BJ (cell line): ENCODE data around the gene RBM34. TPM values are rescaled to one million over a fixed set of nuclear protein-coding genes. Genes with fewer than 3 reads are reported as not detected.
"Not testable (repeated sequence)": the region's sequence is repeated elsewhere in the genome, so short reads cannot be mapped to it uniquely, and the experiment has no call there.

Source experiments
- CTCF ChIA-PET: fragments of 350-600 bp; formaldehyde crosslinking; extraction: SDS; loops from one replicate; lab custom pipeline; 2021; ENCODE audit warnings: antibody characterized with exemption, inconsistent platforms; lab: Yijun Ruan, JAX
- POLR2A ChIA-PET: fragments of 300-600 bp; sonication (Branson Sonifier 250); formaldehyde crosslinking; extraction: SDS; loops from one replicate; lab custom pipeline; 2021; ENCODE audit warnings: antibody characterized with exemption; lab: Charles Lee
- DNase-seq: peaks from one replicate; pipeline ENCODE4 v3.0.0-alpha.2; 2011; ENCODE audit warnings: low read depth
- H3K27me3 ChIP-seq: 2 replicates; pipeline ENCODE4 v1.6.0; 2011; ENCODE audit warnings: low read length; ENCODE audit not compliant: control insufficient read depth, insufficient read depth
- H3K36me3 ChIP-seq: 2 replicates; pipeline ENCODE4 v1.5.1; 2011; ENCODE audit warnings: low read length; ENCODE audit not compliant: control insufficient read depth, insufficient read depth
- H3K4me3 ChIP-seq: 2 replicates; pipeline ENCODE4 v1.5.1; 2011; ENCODE audit warnings: low read depth, mild to moderate bottlenecking, control low read depth, low read length
- CTCF ChIP-seq: IDR thresholded peaks from 2 replicates; pipeline ENCODE4 v1.5.1; 2011; ENCODE audit warnings: low read depth, mild to moderate bottlenecking, control low read depth, inconsistent platforms, low read length, moderate library complexity; ENCODE audit not compliant: insufficient read depth
- polyA plus RNA-seq: library from polyadenylated mRNA; depleted of rRNA; stranded (reverse); fragments of >200 nt; gene quantifications from 2 replicates; pipeline ENCODE4 v1.2.3, GENCODE V29; 2011

RBM34 gene
- polyA plus RNA-seq, 1 experiment, result 24.4 TPM

- Histone ChIP-seq H3K27me3 (no peaks in the 10 kb centered on the region), H3K36me3 (no peaks in the 10 kb centered on the region), H3K4me3 (no peak overlapping the region)
- ChIA-PET CTCF (interaction anchor here (0.6 to 2.5 kb wide), 5 partner anchors 9 to 314 kb away, joined by 3 to 10 read pairs (median 3); no protein-coding TSS in a partner anchor), POLR2A (no interaction called here)
- TF ChIP-seq CTCF, result no peak
- no peak for DNase-seq
These were observed 58.8 kb downstream of the RBM34 start for GRCh38 chr1:235102259-235102582.

- ChIA-PET CTCF (interaction anchor here (1.0 to 2.5 kb wide), 5 partner anchors 8 to 613 kb away, joined by 3 to 10 read pairs (median 3); no protein-coding TSS in a partner anchor), POLR2A (no interaction called here)
These were observed 59.3 kb downstream of the RBM34 start for GRCh38 chr1:235101558-235102258.

GRCh38 chr1:235100194-235100772 lies 60.8 kb downstream of the RBM34 start:
- Histone ChIP-seq H3K27me3 (no peaks in the 10 kb centered on the region), H3K4me3 (no peak overlapping the region), H3K36me3 (no peaks in the 10 kb centered on the region)
- no peak for TF ChIP-seq CTCF
- POLR2A ChIA-PET, result no interaction called here
- CTCF ChIA-PET, result interaction anchor here (2.5 kb wide), 1 partner anchor 9 kb away, joined by 8 read pairs; no protein-coding TSS in a partner anchor
- no peak for DNase-seq

More at GRCh38 chr1:235101558-235102258, 59.3 kb downstream of the RBM34 start:
- Histone ChIP-seq H3K27me3 (no peaks in the 10 kb centered on the region), H3K4me3 (no peak overlapping the region), H3K36me3 (no peaks in the 10 kb centered on the region)
- no peak for DNase-seq
- no peak for TF ChIP-seq CTCF

- Histone ChIP-seq H3K4me3 (no peak overlapping the region), H3K36me3 (no peaks in the 10 kb centered on the region), H3K27me3 (no peaks in the 10 kb centered on the region)
- no peak for DNase-seq
- ChIA-PET CTCF (no interaction called here), POLR2A (no interaction called here)
- no peak for TF ChIP-seq CTCF
These were observed 62.1 kb downstream of the RBM34 start for GRCh38 chr1:235098991-235099390.

- TF ChIP-seq CTCF, result no peak
- no peak overlapping the region for H3K4me3 ChIP-seq
- POLR2A ChIA-PET, result no interaction called here
- no peak for DNase-seq
- CTCF ChIA-PET, result no interaction called here
- H3K36me3 ChIP-seq, result no peaks in the 10 kb centered on the region
- H3K27me3 ChIP-seq, result no peaks in the 10 kb centered on the region
These were observed 62.5 kb downstream of the RBM34 start for GRCh38 chr1:235098547-235098946.

GRCh38 chr1:235097501-235097900 lies 63.5 kb downstream of the RBM34 start:
- H3K36me3 ChIP-seq, POLR2A ChIA-PET, DNase-seq, H3K27me3 ChIP-seq, H3K4me3 ChIP-seq: not testable (repeated sequence)
- CTCF ChIA-PET, result interaction anchor here (0.9 kb wide), 1 partner anchor 319 kb away, joined by 3 read pairs; no protein-coding TSS in a partner anchor
